ENCODE results near the gene MSI2. TPM values are rescaled to one million over a fixed set of nuclear protein-coding genes. Genes with fewer than 3 reads are reported as not detected.

Gene MSI2
- total and polyA plus RNA-seq, 2 experiments from 2014 or later = 18.9 to 41.8 TPM

DNA sequence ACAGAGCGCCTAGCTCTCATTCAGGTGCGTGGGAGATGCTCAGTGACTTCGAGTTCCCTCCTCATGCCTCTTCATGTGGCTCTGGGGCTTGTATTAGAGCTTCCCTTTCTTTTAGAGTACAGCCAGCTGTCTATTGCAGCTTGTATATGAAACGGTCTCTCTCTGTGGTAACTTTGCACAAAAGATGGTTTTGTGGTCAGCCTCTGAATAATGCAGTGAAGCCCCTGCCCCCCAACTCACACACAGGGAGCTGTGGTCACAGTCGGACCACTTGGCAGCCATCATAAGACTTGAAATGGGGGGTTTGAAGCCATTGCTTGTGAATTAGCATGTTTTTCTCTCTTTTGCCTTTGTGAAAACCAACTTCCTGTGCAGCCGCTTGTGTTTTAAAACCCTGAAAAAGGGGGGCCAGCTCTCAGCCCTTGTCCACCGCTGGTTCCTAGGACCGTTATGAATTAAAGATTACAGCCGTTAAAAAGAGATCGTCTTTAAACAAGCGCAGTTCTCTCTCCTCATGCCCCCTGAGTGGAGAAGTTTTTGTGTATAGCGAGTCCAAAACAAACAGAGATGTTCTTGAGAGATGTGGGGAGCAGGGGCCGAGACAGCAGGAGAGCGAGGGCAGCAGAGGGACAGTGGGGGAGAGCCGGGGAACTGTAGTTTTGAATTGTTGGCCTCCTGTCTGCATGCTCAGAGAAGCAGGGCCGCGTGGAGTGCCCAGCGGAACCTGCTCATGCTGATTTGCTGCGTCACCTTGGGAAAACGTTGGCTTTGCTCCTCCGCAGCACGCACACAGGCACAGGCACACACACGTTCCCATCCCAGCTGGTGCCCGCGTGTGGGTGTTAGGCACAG is 199.0 kb downstream of the MSI2 start (continued):
- TF ChIP-seq ZNF462 (CRISPR knock-in tag; IDR thresholded peaks at IDR 0.05) (no peak), ZNF114 (CRISPR knock-in tag; IDR thresholded peaks at IDR 0.05) (no peak)

GRCh38 chr17:57456622-57457021 is 200.3 kb downstream of the MSI2 start:
- Histone ChIP-seq H3K27ac (ENCODE audit: low read depth) (no peak overlapping the region), H3K27me3 (ENCODE audit: insufficient read depth) (no peaks in the 10 kb centered on the region), H3K4me3 (no peak overlapping the region), H3K36me3 (ENCODE audit: insufficient read depth) (no peaks in the 10 kb centered on the region), H4K20me1 (replicated peaks; ENCODE audit: insufficient read depth) (peaks cover 12% of the 10 kb centered on the region), H3K79me2 (replicated peaks; ENCODE audit: insufficient read depth) (no peaks in the 10 kb centered on the region; the same call in none of the 2 replicates), H3K4me1 (ENCODE audit: insufficient read depth) (no peaks in the 10 kb centered on the region; the same call in 1 of the 2 replicates), H3F3A (replicated peaks; ENCODE audit: low read depth) (no peaks in the 10 kb centered on the region), H3K4me2 (no peak overlapping the region), H3K9me2 (ENCODE audit: insufficient read depth) (no peaks in the 10 kb centered on the region), H2AFZ (no peak overlapping the region)
- no peak overlapping the region for H3K4me3 Mint-ChIP-seq
- peaks cover 7% of the 10 kb centered on the region for H3K27me3 Mint-ChIP-seq (ENCODE audit: insufficient read depth, low read depth, poor library complexity)
- H3K27ac Mint-ChIP-seq = no peak overlapping the region
- H3K9me3 Mint-ChIP-seq = no peaks in the 10 kb centered on the region; the same call in 2 of the 3 replicates
- peaks cover 3% of the 10 kb centered on the region; the same call in 2 of the 3 replicates for H3K36me3 Mint-ChIP-seq (ENCODE audit: low read depth)
- no peak for DNase-seq (ENCODE audit: low spot score)
- ATAC-seq = no peak
- H3K4me1 Mint-ChIP-seq = peaks cover 18% of the 10 kb centered on the region
- TF ChIP-seq JUNB (IDR thresholded peaks at IDR 0.05; ENCODE audit: unreplicated experiment) (no peak), ZNF331 (CRISPR knock-in tag; IDR thresholded peaks at IDR 0.05; ENCODE audit: low read depth) (no peak), EZH2phosphoT487 (IDR thresholded peaks at IDR 0.05; ENCODE audit: unreplicated experiment) (no peak), ETS1 (IDR thresholded peaks at IDR 0.05) (no peak), POLR2AphosphoS5 (IDR thresholded peaks at IDR 0.05; ENCODE audit: low read depth) (no peak), ZNF462 (CRISPR knock-in tag; IDR thresholded peaks at IDR 0.05) (no peak)

All from GM23338 (cell line).